Measurements from ENCODE around the gene SPIN3. TPM values are rescaled to one million over a fixed set of nuclear protein-coding genes. Genes with fewer than 3 reads are reported as not detected.

The SPIN3 gene
- total RNA-seq (2022; extraction: Qiagen RNA extraction): 5.0 to 6.3 TPM (median 5.9 TPM) in 5 replicates

DNA sequence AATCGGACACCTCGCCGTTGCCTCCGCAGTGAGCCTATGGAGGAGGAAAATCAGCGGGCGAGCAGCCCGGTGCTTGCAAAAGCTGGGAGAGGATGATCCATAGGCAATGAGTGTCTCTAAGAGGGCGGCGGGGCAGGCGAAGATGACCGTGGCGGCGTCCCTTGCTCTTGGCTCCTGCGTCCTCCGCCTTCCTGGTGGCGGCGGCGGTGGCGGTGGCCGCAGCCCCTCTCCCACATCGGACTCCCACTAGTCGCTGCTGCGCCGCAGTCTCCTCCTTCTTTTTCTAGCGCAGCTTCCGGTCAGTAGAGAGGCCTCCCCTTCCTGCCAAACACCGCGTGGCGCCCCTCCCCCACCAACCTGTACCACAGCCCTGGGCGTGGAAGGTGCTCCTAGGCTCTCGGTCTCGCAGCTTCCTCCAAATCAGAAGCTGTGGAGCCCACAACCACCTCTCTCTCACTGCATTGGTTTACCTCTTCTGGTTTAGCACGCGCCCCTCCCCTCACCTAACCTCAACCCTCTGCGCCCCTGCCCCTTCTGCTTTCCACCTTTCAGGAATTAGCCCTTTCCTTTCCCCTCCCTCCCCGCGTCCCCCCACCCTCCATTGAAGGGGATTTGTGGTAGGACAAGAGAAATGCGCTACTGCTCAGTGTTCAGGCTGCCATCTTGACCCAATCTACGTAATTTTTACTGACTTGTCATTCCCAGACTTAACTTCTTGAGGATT, at the start of gene SPIN3:
Gene SPIN3 (minus strand): TSS at position 271 of the 724 bp plus-strand sequence. CDS start 594 bp downstream, outside the sequence.

Other genes with a start within 250 kb of the SPIN3 start
- 8.4 to 10.5 TPM (median 9.5 TPM) in 5 replicates for gene SPIN2B, start 126.0 kb upstream of the SPIN3 start, total RNA-seq (2022; extraction: Qiagen RNA extraction)
- gene SPIN2A, start 141.9 kb upstream of the SPIN3 start, total RNA-seq (2022; extraction: Qiagen RNA extraction): 0.09 to 0.16 TPM (median 0.11 TPM) in 4 of 5 replicates, not detected in the other